ENCODE data around the gene KLF15.
A peak's percentile ranks its signal among the peaks of the same experiment; 100 is the strongest.

Gene KLF15

DNA sequence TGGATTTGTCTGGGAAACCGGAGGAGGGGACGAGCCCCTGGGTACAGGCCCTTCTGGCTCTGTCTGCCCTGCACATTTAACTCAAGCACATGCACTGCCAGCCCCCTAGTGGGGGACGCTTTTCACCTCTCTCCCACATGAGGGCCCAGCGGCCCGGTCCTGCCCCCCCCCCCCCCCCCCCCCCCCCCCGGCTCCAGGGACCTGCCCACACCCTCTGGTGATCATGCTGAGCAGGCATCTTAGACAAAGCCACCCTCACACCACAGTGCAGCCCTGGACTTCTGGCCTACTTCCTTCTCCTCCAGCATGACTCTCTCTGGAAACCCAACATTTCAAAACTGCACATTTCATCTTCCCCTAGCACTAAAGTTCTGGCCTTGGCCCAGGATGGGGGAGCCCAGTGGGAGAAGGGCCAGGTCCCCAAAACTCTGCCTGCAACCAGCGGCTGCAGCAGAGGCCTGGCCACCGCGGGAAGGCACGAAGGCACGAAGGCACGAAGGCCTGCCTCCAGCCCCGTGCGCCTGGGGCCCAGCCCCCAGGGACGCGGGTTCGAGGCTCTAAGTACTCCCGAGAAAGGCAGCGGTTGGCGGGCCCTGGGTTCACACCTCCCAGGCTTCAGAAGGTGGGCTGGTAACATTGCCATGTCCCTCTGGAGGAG is 14.1 kb downstream of the KLF15 start:
- peak; percentile 20 for DNase-seq (ENCODE audit: low read depth, low spot score)
- H3K4me3 ChIP-seq: no peak overlapping the region
- no peak for TF ChIP-seq FOXP2 (optimal IDR thresholded peaks at IDR 0.05; ENCODE audit: control extremely low read depth, extremely low read length, insufficient read depth)
- TF ChIP-seq EZH2 (IDR thresholded peaks at IDR 0.05): no peak
- TF ChIP-seq POLR2AphosphoS5 (IDR thresholded peaks at IDR 0.05; ENCODE audit: borderline replicate concordance, low read depth, low read length): no peak
- H3K9ac ChIP-seq (ENCODE audit: insufficient read length): no peak overlapping the region
- no peak overlapping the region for H3K27ac ChIP-seq
- H3K36me3 ChIP-seq (ENCODE audit: insufficient read depth, low read length): no peaks in the 10 kb centered on the region
- H3K9me3 ChIP-seq (ENCODE audit: low read depth, low read length): no peaks in the 10 kb centered on the region

DNA sequence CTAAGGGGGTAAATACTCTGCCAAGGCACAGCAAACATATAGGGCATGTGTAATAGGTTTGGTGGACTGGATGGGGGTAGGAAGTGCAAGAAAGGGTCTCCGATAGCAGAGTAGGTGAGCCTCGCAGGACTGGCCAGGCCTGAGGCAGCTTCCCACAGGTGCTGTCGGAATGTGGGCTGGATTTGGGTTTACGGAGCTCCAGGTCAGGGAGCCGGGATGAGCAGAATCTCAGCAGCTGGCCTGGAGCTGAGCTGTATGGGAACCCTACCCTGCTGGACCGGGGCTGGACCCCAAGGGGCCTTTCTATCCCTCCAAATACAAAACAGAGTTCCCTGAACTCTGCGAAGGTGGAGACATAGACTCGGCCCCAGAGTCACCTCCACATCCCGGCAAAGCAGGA is 15.0 kb downstream of the KLF15 start:
- H3K36me3 ChIP-seq (ENCODE audit: insufficient read depth, low read length): no peaks in the 10 kb centered on the region
- 0 out of 2 replicates have a peak overlapping the region, but pooled peaks have one; percentile 4 for H3K27ac ChIP-seq
- no peaks in the 10 kb centered on the region for H3K9me3 ChIP-seq (ENCODE audit: low read depth, low read length)
- no peak for TF ChIP-seq POLR2AphosphoS5 (IDR thresholded peaks at IDR 0.05; ENCODE audit: borderline replicate concordance, low read depth, low read length)
- DNase-seq (ENCODE audit: low read depth, low spot score): no peak
- no peak overlapping the region for H3K4me3 ChIP-seq
- H3K9ac ChIP-seq (ENCODE audit: insufficient read length): no peak overlapping the region

DNA sequence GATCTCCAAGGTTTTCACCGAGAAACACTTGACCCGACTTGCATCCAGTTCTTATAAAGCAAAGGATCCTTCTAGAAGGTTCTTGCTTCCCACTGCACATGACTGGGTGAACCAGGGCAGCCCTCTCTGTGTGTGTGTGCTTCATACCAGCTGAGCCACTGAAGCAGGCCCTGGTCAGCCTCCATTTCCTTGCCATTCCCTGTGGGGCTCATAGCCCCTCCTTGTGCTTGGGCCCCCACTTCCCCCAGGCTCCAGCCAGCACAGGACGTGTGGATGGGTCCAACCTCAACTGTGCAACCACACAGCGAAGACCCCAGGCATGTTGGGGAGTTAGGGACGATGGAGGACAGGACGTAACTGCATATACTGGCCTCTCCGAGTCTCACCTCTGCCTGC is 15.5 kb downstream of the KLF15 start:
- TF ChIP-seq FOXP2 (optimal IDR thresholded peaks at IDR 0.05; ENCODE audit: control extremely low read depth, extremely low read length, insufficient read depth) (no peak), POLR2AphosphoS5 (IDR thresholded peaks at IDR 0.05; ENCODE audit: borderline replicate concordance, low read depth, low read length) (no peak), EZH2 (IDR thresholded peaks at IDR 0.05) (no peak)
- Histone ChIP-seq H3K9me3 (ENCODE audit: low read depth, low read length) (no peaks in the 10 kb centered on the region), H3K9ac (ENCODE audit: insufficient read length) (no peak overlapping the region), H3K4me3 (no peak overlapping the region), H3K27ac (no peak overlapping the region), H3K36me3 (ENCODE audit: insufficient read depth, low read length) (no peaks in the 10 kb centered on the region)
- DNase-seq (ENCODE audit: low read depth, low spot score): no peak

DNA sequence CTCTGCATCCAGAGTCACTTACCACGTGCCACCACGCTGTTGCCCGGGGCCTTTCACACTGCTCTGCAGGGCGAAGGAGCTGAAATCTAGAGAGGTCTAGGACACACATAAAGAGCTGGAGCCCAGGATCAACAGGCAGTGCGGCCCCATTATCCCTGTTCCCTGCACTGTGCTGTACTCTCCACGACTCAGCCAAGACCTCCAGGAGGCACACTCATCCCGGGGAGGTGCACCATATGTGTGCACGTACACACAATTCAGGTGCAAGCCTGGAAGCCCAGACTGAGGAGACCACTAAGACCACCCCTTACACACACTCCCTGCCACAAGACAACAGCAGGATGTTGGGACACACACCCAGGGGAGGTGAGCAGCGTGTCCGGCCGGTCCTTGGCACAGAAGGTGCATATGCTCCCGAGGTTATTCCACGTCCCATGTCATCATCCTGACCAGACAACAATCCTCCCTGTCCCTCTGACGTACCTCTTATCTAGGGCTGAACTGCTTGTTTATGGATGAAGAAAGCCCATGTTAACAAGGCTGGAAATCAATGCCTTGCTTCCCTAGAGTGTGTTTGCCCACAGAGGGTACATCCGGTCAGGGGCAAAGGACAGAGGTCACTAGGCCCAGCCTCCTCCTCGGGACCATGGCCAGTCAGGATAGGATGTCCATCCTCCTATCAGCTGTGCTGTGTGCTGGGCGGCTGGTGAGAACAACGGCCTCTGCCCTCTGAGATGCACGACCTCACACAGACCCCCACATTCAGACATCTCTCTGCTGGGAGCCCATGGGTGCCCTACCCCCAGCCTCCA is 16.1 kb downstream of the KLF15 start:
- Histone ChIP-seq H3K36me3 (ENCODE audit: insufficient read depth, low read length) (no peaks in the 10 kb centered on the region), H3K9ac (ENCODE audit: insufficient read length) (no peak overlapping the region), H3K27ac (no peak overlapping the region), H3K9me3 (ENCODE audit: low read depth, low read length) (no peaks in the 10 kb centered on the region), H3K4me3 (no peak overlapping the region)
- no peak for DNase-seq (ENCODE audit: low read depth, low spot score)
- TF ChIP-seq EZH2 (IDR thresholded peaks at IDR 0.05): no peak
- TF ChIP-seq FOXP2 (optimal IDR thresholded peaks at IDR 0.05; ENCODE audit: control extremely low read depth, extremely low read length, insufficient read depth): no peak
- TF ChIP-seq POLR2AphosphoS5 (IDR thresholded peaks at IDR 0.05; ENCODE audit: borderline replicate concordance, low read depth, low read length): no peak

DNA sequence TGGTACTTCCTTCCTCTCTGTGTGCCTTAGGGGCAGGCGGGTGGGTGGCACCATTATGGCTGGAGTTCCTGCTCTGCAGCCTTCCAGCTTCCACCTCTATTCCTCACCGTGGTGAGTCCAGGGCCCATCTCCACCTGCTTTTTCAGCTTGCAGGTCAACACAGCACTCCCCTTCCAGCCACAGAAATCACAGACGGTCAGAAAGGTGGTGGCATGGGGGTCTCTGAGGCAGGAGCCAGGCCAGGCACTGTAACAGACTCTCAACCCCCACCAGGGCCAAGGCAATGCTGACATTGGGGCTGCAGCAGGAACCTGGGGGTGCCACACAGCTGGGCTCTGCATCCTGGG is 16.6 kb downstream of the KLF15 start:
- no peak for DNase-seq (ENCODE audit: low read depth, low spot score)
- no peak overlapping the region for H3K9ac ChIP-seq (ENCODE audit: insufficient read length)
- no peaks in the 10 kb centered on the region for H3K9me3 ChIP-seq (ENCODE audit: low read depth, low read length)
- no peak overlapping the region for H3K4me3 ChIP-seq
- no peaks in the 10 kb centered on the region for H3K36me3 ChIP-seq (ENCODE audit: insufficient read depth, low read length)
- no peak for TF ChIP-seq EZH2 (IDR thresholded peaks at IDR 0.05)
- TF ChIP-seq POLR2AphosphoS5 (IDR thresholded peaks at IDR 0.05; ENCODE audit: borderline replicate concordance, low read depth, low read length): no peak
- TF ChIP-seq FOXP2 (optimal IDR thresholded peaks at IDR 0.05; ENCODE audit: control extremely low read depth, extremely low read length, insufficient read depth): no peak
- H3K27ac ChIP-seq: no peak overlapping the region

DNA sequence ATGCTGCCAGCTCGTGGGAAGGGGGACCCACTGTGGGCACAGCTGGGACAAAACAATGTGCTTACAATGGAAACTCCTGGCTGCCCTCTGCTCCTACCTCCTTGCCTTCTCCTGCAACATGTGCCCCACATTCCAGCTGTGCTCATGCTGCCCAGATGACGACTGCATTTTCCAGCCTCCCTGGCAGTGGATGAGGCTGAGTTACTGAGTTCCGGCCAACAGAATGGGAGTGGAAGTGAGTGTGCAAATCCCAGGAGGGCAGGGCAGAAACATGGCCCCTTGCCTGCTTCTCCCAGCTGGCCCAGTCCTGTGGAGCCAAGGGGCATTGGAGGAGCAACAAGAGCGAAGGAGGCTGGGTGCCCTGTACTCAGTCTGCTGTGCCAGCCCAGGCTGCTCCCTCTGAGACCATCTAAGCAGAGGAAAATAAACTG is 17.1 kb downstream of the KLF15 start:
- TF ChIP-seq FOXP2 (optimal IDR thresholded peaks at IDR 0.05; ENCODE audit: control extremely low read depth, extremely low read length, insufficient read depth) (no peak), POLR2AphosphoS5 (IDR thresholded peaks at IDR 0.05; ENCODE audit: borderline replicate concordance, low read depth, low read length) (no peak), EZH2 (IDR thresholded peaks at IDR 0.05) (no peak)
- Histone ChIP-seq H3K36me3 (ENCODE audit: insufficient read depth, low read length) (no peaks in the 10 kb centered on the region), H3K9ac (ENCODE audit: insufficient read length) (no peak overlapping the region), H3K4me3 (no peak overlapping the region), H3K9me3 (ENCODE audit: low read depth, low read length) (no peaks in the 10 kb centered on the region), H3K27ac (no peak overlapping the region)
- no peak for DNase-seq (ENCODE audit: low read depth, low spot score)

DNA sequence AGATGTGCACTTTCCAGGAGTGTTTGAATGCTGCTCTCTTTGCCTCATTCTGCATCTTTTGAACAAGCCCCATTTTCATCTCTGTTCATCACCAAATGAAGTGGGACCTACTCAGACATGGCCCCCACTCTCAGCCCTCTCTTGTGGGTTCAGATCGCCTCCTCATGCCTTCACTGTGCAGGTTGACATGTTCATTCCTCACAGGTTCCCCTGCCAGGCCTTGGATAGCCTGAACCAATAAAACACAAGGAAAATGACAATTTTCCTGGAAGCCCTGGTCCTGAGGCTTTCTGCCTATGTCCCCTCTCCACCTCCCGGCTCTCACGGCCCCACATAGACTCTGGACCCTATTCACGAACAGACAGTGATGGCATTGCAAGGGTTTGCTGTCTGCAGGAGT is 17.7 kb downstream of the KLF15 start:
- no peak overlapping the region for H3K9ac ChIP-seq (ENCODE audit: insufficient read length)
- no peak overlapping the region for H3K27ac ChIP-seq
- H3K4me3 ChIP-seq: no peak overlapping the region
- TF ChIP-seq EZH2 (IDR thresholded peaks at IDR 0.05): no peak
- no peak for TF ChIP-seq FOXP2 (optimal IDR thresholded peaks at IDR 0.05; ENCODE audit: control extremely low read depth, extremely low read length, insufficient read depth)
- no peak for TF ChIP-seq POLR2AphosphoS5 (IDR thresholded peaks at IDR 0.05; ENCODE audit: borderline replicate concordance, low read depth, low read length)
- no peak for DNase-seq (ENCODE audit: low read depth, low spot score)
- H3K9me3 ChIP-seq (ENCODE audit: low read depth, low read length): no peaks in the 10 kb centered on the region
- no peaks in the 10 kb centered on the region for H3K36me3 ChIP-seq (ENCODE audit: insufficient read depth, low read length)

DNA sequence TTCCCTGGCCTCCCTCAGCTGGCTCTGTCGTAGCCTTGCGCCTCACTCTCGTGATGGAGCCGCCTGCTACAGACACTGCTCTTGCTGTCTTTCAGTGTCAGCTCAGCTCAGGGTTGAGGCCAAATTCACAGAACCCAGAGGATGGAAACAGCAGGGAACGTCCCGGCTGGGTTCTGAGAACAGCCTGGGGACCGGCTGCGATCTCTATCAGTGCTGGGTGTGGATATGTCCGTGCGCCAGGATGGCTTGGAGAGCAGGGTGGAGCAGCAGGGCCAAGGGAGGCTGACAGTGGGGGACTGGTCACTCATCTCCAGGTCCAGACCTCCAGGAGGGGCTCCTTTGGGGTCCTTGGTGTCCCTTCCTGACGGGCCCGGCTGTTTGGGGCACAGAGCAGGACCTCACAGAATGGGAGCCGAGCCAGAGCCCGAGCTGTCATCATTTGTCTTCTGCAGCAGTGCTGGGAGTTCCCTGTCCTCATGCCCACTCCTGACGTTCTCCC is 18.4 kb downstream of the KLF15 start:
- Histone ChIP-seq H3K27ac (no peak overlapping the region), H3K36me3 (ENCODE audit: insufficient read depth, low read length) (no peaks in the 10 kb centered on the region), H3K9me3 (ENCODE audit: low read depth, low read length) (no peaks in the 10 kb centered on the region), H3K9ac (ENCODE audit: insufficient read length) (no peak overlapping the region), H3K4me3 (no peak overlapping the region)
- DNase-seq (ENCODE audit: low read depth, low spot score): no peak
- TF ChIP-seq POLR2AphosphoS5 (IDR thresholded peaks at IDR 0.05; ENCODE audit: borderline replicate concordance, low read depth, low read length) (no peak), EZH2 (IDR thresholded peaks at IDR 0.05) (no peak), FOXP2 (optimal IDR thresholded peaks at IDR 0.05; ENCODE audit: control extremely low read depth, extremely low read length, insufficient read depth) (no peak)
